HG03460 (cell line): ENCODE results near the gene WDR88.

Experiments used
- ATAC-seq: cut with Tn5 transposase; IDR thresholded peaks from one replicate; pipeline ENCODE4 v1.9.1; 2021; ENCODE audit not compliant: unreplicated experiment

Gene WDR88, protein sequence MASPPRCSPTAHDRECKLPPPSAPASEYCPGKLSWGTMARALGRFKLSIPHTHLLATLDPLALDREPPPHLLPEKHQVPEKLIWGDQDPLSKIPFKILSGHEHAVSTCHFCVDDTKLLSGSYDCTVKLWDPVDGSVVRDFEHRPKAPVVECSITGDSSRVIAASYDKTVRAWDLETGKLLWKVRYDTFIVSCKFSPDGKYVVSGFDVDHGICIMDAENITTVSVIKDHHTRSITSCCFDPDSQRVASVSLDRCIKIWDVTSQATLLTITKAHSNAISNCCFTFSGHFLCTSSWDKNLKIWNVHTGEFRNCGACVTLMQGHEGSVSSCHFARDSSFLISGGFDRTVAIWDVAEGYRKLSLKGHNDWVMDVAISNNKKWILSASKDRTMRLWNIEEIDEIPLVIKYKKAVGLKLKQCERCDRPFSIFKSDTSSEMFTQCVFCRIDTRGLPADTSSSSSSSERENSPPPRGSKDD

DNA sequence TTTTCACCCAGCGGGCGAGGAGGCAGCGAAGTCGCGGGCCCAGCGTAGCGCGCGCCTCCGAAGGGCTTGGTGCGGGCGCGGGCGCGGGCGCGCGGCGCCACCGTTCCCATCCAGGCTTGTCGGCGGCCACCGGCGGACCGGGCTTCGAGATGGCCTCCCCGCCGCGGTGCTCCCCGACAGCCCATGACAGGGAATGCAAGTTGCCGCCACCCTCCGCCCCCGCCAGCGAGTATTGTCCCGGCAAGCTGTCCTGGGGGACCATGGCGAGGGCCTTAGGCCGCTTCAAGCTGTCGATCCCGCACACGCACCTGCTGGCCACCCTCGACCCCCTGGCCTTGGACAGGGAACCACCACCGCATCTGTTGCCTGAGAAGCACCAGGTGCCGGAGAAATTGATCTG lies at the start of gene WDR88:
TSS of gene WDR88 (plus strand) at position 94 of the 400 bp plus-strand sequence. CDS start at position 150, 56 bp downstream.
- ATAC-seq, result no peak

DNA sequence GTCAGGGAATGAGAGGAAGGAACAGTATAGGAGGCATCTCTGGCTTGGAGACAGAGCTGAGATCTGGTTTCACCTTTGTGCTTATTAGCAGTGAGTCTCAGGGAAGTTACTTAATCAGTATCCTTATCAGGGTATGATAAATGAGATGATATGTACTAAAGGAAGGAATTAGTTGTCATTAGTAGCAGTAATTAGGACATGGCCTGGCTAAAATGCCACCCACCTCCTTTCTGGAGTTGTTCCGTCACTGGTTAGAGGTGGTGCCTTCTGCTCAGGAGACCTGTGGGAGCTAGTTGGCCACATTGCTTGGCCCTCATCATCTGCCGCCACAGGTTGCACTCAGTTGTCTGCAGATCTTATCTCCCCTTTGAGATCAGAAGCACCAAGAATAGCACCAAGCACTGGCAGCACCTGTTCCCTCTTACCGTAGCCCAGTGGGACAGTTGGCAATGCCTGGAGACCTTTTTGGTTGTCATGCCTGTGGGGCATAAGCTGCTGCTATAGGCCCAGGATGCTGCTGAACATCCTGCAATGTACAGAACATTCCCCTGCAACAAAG lies 46.3 kb upstream of the WDR88 start:
- no peak for ATAC-seq

DNA sequence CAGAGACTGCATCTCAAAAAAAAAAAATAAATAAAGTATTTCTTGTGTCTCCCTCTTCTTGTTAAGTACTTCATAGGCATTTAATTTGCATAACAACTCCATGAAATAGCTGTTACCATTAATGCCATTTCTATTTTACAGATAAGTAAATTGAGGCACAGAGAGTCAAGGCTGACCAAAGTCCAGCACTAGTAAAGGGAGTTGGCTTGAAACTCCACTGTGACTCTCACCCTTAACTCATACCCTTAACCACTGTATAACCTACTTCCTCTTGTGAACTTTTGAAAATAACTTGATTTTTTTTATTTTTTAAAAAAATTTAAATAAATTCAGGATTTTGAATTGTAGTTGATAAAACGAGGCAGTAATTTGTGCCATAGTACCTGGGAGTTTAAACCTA lies 45.0 kb upstream of the WDR88 start:
- no peak for ATAC-seq

DNA sequence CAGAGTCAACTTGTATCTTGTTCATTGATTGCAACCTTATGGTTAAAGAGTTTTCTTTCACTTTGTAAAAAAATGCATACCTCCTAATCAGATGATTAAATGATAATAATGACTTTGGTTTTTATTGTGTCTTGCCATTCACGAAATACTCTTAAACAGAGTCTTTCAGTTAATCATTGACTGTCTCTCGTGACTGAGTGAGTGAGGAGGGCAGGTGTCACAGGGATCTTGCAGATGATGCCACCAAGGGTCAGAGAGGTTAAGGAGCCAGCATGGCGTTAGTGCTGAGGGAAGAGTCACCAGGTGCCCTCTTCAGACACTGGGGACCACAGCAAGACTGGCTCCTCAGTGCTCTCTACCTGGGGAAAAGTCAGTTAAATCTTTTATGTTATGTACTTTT lies 42.9 kb upstream of the WDR88 start:
- no peak for ATAC-seq

DNA sequence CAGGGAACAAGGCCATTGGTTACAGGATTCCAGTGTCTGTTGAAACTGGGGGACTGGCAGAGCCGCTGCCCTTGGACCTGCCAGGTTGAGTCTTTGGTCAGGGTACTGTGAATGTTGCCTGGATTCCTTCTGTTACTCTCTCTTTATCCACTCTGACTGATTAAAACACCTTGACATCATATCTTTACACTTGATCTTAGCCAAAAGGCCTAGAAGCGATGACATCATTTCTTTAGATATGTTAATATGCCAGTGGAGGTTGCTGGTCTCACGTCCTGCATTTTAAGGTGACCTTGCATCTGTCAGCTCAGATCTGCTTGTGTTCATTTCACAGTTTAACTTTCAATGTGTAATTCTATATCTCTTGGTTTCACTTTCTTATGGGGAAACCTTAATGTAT lies 41.7 kb upstream of the WDR88 start:
- no peak for ATAC-seq

DNA sequence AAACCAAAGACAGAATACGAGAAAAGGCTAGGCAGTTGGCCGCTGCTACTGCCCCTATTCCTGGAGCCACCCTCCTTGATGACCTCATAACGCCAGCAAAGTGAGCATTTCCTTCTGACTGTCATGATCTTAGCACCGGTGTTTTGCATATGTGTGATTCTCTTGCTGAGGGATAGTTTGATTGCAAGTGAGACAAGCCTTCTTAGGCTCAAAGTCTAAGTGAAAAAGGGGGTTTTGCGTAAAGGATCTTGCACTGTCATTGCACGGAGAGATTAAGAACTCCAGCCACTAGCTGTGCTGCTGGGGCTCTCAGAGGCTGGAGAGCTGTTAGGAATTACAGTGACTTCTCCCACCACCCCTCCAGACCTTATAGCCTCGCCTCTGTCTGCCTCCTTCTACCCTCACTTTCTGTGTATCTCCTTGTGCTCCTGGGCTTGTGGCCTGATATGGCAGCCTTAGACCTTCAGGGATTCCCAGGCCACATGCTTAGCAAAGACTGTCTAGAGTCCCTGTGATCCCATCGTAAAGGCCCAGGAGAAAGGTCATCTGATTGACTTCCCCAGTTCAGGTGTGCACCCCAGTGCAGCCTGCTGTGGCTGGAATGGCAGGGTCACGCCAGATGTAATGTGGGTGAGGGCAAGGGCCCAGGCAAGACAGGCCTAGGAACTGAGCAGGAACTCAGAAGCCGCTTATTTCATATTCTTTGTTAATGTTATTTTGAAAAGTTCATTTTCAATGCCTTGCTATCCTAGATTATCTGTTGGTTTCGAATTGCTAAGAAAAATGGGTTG lies 38.3 kb upstream of the WDR88 start:
- no peak for ATAC-seq

DNA sequence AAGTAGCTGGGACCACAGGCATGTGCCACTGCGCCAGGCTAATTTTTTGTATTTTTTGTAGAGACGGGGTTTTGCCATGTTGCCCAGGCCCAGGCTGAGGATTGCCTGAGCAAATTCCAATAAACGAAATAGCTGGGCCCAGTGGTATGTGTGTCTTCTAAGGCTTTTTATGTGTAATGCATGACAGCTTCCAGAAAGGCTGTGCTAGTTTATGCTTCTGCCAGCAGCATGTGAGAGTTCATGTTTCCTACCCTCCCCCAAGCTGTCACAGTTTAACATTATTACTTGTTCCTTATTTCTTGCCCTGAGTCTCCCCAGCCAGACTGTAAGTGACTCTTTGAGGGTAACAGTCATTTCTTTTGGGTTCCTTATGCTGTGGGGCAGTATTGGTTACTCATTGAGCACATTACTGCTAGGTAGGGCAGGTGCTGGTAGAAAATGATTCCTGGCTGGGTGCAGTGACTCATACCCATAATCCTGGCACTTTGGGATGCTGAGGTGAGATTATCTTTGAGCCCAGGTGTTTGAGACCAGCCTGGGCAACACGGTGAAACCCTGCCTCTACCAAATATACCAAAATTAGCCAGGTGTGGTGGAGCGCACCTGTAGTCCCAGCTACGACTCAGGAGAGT lies 37.4 kb upstream of the WDR88 start:
- ATAC-seq, result no peak

DNA sequence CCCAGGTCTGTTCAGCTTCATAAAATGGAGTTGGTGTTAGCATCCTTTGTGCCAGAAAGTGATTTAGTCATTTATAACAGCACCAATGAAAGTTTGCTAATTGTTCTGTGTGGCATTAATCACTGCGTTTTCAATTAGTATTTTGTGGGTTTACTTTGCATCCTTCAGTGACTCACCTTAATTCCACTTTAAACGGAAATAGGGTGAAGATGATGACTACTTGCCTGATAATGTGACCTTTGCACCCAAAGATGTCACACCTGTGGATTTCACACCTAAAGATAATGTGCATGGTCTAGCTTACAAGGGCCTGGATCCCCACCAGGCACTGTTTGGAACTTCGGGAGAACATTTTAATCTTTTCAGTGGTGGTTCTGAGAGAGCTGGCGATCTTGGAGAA lies 35.9 kb upstream of the WDR88 start:
- no peak for ATAC-seq

DNA sequence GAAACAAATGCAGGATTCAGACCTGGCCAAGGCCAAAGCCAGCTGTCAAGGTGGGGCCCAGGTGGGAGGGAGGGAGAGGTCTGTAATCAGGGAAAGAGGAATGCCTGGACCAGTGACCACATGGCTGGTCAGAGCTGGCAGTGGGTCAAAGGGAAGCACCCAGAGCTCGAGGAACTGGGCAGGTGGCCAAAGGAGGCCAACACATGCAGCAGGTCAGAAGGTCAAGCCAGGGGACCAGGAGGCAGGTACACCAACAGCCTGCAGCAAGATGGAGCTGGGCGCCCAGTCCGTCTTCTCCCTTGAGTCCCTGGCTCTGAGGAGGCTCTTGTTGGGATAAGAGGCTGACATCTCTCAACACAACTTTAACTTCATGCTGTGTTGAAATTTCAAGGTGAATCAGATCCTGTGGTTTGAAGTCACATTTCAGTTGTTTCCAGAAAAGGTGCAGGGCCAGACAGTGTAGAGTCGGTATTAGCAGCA lies 33.8 kb upstream of the WDR88 start:
- no peak for ATAC-seq

DNA sequence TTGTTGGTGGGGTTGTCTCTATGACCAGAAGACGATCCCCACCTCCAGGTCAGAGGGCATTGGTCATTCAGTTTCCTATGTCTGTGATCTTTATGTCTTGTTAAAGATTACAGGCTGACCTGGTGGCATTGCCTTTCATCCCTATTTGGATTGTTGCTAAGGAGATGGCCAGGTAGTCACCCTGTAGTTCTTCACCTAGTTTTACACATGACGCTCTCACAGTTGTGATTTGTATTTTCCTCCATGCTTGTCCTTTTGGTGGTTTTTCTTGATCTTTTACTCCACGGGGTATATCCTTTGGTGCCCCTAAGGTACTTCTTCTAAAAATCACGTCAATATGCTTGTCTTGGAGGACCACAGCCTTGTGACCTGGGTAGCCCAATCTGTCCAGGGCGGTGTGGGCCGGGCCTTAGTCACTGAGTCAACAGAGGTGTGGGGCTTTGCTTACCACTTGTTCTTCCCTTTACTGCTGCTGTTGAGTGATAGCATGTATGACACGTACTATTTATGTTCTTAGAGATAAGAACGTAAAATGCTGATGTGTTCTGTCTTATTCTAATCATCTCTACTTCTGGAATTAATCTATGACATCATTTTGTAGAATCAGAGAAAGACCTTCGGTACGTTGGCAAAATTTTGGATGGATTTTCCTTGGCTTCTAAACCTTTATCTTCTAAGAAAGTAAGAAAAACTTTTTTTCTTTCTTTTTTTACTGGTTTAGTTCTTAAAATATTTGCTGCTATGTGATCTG lies 30.8 kb upstream of the WDR88 start:
- no peak for ATAC-seq

DNA sequence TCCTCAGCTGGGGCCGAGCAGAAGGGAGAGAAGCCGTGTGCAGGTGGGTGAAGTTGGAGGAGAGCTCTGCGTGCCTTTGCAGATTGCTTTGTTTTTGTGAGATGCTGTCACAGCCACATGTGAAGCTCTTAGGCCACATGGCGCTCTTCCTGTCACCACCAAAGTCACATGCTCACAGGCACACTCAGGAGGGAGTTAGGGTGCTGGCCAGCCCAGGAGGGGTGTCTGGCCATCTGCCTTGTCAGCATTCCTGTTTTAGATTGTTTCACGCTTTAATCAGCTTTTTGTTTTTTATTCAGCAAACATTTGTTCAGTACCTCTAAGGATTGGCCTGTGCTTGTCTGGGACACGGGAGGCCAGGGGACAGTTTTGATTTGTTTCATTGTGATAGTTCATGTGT lies 29.0 kb upstream of the WDR88 start:
- no peak for ATAC-seq

DNA sequence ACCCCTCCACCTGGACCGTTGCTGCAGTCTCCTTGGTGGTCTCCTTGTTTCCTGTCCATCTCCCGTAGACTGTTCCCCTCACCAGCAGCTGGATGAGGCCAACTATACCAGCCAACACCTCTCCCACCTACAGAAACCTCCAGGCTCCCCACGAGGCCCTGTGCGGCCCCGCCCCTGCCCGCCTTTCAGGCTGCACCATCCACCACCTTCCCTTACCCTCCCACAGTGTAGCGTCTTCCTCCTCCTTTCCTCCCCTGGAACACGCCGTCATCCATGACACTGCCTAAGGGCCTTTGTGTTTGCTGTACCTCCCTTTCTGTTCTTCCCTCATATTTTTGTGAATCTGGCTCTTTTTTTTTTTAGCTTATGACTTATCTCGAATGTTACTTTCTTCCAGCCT lies 23.8 kb upstream of the WDR88 start:
- ATAC-seq, result no peak

DNA sequence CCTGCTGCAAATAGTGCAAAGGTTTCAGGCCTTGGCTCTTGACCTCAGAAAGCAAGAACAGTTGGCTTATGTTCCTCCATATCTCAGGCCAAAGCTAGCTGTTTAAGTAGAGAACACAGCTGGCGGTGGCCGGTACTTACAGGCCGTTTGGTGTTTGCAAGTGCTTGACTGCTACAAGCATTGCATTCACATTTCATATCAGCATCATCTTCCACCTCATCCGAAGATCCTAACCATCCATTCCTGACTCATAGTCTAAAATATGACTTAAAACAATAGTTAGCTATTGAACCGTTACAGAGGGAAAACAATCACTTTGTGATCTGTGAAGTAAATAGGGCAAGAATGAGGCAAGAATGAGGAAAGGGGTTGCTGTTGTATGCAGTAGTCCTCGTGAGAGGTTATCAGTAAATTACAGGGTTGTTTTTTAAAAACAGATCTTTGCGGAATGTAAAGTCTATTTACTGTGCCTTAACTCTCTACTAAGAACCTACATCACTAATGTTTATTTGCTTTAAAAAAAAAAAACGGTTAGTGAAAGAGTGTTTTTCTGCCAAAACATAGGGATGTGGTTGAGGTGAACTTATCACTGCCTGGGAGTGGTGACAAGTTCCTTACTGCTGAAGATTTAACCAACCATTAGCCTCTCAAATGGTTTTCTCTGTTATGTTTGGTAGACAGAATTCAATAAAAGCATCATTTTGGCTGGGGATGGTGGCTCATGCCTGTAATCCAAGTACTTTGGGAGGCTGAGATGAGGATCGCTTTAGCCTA lies 21.6 kb upstream of the WDR88 start:
- no peak for ATAC-seq

DNA sequence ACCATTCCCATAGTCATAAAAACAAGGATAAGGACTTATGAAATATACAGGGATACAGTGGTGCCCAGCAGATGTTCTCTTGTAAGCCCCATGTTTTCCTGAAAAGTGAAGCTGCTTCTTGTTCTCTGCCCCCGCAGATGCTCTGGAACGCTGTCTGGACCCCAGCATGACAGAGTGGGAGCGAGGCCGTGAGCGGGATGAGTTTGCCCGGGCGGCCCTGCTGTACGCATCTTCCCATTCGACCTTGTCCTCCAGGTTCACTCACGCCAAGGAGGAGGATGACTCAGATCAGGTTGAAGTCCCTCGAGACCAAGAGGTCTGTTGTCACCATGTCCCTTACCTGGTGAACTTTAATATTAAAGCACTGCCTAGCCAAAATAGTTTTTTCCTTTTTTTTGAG lies 20.3 kb upstream of the WDR88 start:
- ATAC-seq, result no peak

DNA sequence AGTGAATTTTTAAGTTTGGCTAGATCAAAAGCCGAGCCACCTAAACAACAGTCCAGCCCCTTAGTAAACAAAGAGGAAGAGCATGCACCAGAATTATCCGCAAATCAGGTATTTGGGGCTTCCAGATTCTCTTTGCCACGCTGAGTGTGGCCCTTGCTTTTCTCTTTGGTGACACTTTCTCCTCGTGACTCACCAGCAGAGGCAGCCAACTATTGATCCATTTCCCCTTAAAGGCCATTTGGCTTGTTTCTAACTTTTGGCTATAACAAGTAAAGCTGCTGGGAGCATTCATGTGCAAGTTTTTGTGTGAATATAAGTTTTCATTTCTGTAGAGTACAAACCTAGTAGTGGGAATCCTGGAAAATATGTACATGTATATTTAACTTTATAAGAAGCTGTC lies 17.6 kb upstream of the WDR88 start:
- ATAC-seq, result no peak

DNA sequence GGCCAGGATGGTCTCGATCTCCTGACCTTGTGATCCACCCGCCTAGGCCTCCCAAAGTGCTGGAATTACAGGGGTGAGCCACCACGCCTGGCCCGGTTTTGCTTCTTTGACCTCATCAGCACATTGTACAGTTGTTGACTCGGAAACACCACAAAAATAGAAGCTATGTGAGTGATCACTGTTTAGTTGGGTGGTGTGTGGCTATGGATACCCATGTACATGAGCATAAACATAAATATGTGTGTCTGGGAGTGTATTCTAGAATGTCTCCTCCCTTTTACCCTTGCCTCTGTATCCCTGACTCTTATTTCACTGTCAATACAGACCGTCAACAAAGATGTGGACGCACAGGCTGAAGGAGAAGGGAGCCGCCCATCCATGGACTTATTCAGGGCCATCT lies 14.4 kb upstream of the WDR88 start:
- ATAC-seq, result no peak

DNA sequence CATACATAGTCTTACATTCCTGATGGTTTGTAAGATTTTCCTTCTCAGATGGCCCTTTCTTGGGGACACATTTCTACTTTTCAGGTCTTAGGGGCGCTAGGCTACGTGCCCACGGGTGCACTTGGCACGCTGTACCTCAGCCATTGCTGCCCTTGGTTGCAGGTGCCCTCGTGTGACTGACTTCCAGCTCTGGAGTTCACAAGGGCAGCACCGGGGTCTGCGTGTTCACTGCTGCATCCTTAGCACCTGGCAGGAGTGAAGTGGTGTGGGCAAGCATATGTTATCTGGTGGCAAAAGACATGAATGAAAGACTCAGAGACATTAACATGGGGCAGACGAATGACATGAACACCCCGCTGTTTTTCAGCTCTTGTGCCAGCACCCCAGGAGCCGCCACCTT lies 13.3 kb upstream of the WDR88 start:
- ATAC-seq, result no peak

DNA sequence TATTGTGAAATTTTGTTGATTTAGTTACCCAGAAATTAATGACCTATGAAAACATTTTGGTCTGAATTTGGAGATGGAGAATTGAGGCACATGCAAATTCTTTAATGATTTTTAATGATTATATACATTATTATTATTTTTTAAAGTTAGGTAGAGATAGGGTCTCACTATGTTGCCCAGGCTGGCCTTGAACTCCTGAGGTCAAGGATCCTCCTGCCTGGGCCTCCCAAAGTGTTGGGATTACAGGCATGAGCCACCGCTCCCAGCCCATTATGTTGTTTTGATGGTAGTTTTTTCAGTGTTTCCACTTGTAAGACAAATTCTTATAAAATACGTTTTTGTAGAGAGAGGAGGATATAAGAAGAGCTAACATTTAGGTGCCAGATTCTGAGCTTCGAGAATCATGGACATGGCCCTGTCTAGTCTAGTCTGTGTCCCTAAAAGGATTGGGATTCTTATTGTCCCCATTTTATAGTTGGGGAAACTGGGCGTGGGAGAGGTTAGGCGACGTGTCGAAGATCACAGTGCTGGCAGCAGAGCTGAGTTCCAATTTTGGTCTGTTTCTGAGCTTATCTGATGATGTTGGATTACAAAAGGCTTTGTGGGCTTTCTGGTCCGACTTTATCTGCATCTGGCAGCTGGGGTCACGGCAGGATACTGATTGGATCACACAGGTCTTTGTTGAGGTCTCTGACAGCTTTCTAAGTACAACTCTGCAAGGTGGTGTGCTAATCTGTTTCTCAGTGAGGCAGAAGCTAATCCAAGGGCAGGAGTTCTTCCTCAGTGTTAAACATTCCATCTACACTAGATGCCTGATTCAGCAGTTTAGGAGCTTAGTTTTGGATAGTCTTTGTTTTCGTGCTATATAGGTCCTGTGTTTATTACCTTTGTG lies 7.5 kb upstream of the WDR88 start:
- no peak for ATAC-seq

DNA sequence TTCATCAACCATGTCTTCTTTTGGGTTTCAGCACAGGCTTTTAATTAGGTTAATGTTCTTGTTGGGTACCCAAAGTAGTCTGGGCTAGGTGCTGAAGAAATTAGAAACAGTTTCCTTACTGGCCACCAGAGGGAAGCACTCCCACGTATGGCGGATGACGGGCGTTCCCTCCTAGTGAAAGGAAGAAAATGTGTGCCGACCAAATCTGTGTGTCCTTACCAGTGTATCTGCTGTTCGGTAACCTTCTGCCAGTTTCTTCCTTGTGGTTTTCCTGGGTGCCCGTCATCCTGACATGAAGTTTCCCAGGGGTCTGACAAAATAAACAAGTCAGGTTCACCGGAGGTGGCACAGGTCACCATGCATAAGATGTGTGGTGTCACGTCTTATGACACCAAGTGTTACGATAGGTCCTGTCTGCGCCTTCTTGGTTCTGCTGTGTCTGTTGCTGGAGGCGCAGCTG lies 6.0 kb upstream of the WDR88 start:
- peak; percentile 59 for ATAC-seq
